GM18858 (cell line): ENCODE data around the gene VAV2.

ENCODE experiments used
- ATAC-seq: cut with Tn5 transposase; IDR thresholded peaks from one replicate; pipeline ENCODE4 v1.9.1; 2021; ENCODE audit not compliant: unreplicated experiment

The VAV2 gene

DNA sequence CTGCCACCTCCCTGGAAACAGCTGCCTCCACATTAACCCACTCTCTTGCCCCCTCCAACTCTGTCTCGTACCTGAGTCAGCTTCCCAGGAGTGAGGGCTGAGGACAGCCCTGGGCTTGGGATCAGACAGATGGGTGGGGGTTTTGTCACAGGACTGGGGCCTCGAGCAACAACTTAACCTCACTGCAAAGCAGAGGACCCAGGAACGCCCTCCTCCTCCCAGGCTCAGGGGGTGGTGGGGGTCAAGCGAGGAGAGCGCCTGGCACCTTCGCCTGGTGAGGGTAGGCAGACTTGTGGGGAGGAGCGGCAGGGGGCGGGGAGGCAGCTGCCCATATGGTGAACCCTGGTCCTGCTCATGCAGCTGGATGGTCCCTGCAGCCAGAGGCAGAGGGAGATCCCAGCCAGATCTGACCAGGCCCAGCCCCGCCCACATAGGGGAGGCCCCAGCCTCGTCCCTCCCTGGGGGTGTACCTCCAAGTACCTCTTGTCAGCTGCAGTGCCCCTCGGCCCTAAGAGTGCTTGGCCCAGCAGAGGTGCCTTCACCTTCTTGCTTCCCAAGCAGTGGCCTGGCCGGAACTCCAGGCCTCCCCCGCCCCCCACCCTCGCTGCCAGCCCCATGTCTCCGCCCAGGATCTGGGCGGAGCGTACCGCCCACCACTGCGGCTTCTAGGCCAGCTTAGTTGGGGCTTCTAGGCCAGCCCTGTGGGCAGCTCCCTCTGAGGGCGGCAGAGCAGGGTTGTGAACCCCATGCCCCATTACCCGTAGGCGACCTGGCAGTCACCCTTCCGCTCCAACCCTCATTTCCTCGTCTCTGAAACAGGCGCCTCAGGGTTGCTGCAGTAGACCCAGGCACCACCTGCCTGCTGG lies 254.1 kb downstream of the VAV2 start, which contains the start of gene SARDH:
TSS of gene SARDH (minus strand) at position 579 of the 866 bp plus-strand sequence. CDS start 4,179 bp downstream, outside the sequence.
- no peak for ATAC-seq

GRCh38 chr9:133737071-133737773 lies 254.9 kb downstream of the VAV2 start:
- no peak for ATAC-seq

DNA sequence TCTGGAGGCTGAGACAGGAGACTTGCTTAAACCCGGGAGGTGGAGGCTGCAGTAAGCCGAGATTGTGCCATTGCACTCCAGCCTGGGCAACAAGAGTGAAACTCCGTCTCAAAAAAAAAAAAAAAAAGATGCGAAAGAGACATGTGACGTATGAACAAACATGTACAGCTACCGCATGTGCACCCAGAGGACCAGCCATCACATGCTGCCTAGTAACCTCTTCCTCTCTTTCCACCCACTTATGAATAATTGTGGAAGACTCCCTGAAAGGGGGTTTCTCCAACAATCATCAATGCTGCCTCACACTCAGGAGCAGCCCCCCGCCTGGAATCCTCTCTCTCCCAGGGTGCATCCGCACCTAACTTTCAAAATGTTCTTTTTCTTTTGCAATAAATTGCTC lies 256.2 kb downstream of the VAV2 start:
- ATAC-seq: no peak

DNA sequence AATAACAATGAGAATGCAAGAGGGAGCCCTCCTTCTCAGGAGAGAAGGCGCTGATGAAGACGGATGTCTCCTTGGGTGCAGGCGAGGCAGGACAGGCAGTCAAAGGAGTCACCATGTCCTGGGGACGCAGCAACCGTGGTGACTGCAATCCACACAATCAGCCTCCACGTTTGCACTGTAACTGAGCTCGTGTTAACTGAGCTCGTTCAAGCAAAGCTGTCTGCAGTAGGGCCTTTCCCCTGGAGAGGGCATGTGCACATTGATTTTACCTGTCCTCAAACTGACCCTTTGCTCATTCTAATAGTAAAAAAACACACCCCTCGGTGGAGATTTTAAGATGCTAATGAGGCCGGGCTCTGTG lies 256.7 kb downstream of the VAV2 start:
- ATAC-seq: no peak

DNA sequence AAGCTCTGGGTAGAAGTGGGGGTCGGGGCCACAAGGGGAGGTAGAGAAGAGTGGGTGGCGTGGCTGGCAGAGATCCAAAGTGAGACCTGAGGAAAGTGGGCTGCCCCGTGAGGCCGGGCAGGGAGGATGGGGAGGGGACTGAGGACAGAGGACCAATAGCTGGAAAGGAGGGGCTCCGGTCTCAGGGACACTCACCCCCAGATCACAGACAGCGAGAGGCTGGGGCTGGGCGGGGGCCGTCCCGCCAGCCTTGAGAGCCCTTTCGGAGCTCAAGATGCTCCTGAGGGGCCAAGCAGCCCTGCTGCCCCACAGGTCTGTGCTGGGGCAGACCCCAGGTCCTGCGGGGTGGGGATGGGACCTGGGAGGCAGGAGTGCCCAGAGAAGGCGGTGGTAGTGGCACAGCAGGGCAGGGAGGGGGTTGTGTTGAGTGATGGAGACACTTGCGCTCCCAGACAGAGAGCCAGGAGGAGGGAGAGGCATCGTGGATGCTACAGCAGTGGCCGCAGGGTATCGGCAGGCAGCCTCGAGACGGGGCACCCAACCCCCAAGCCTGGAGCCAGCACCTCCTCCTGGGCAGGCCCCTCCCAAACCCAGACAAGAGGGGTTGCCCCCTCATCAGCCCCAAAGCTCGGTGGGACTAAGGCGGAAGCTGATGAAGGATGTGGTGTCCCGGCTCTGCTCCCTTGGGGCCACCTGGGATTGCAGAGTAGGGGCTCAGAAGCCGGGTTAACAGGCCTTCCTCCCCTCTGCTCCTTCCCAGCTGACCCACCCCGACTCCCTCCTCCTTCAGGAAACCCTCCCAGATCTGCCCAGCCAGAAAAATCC lies 257.3 kb downstream of the VAV2 start:
- no peak for ATAC-seq

- no peak for ATAC-seq
Measured at GRCh38 chr9:133733796-133734533, 258.2 kb downstream of the VAV2 start.

DNA sequence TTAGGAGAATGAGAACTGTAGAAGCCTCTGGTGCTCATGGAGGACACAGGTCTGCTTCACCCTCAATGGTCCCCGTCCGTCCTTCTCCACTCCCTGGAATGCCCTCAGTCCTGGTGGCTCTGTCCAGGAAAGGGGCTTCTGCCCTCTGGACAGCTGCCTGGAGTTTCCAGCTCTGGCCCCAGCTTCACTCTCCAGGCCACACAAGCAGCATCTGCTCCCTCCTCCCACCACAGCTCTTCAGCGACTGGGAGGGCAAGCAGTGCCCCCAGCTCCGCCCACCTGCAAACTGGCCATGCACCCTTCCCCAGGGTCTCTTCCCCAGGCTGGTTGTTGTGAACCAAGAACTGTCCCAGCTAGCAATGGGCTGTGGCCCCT lies 258.7 kb downstream of the VAV2 start:
- ATAC-seq: no peak

- ATAC-seq: no peak
Measured at GRCh38 chr9:133732639-133733408, 259.3 kb downstream of the VAV2 start.

- ATAC-seq: no peak
Measured at GRCh38 chr9:133731876-133732638, 260.1 kb downstream of the VAV2 start.

GRCh38 chr9:133730994-133731715 lies 261.0 kb downstream of the VAV2 start:
- no peak for ATAC-seq

- no peak for ATAC-seq
Measured at GRCh38 chr9:133729617-133730281, 262.4 kb downstream of the VAV2 start.

DNA sequence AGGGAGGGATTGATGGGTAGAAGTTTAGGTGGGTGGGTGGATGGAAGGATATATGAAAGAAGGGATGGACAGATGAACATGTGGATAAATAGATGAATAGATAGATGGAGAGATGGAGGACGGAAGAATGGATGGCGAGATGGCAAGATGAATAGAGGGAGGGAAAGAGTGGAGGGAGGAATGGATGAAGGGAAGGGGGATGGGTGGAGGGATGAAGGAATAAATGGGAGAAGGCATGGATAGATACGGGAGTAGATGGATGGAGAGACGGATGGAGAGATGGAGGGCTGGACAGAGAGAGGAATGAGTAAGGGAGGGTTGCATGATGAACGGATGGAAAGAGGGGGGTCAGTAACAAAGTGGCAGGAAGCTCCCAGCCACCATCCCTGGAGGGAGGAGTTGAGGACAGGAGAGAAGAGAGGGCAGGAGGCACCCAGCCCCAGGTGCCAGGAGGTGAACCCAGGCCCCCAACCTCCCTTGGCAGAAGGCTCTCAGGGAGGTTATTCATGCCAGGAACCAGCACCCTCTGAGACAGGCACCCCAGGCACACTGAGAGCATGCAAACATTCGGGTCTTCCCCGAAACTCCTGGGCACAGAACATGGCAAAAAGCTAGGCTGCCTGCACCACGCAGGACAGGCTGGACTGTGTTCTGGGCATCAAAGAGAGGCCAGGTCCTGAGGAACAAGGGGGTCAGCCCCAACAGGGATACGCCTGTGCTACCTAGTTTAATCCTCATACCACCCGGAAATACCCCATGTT lies 263.1 kb downstream of the VAV2 start:
- no peak for ATAC-seq

DNA sequence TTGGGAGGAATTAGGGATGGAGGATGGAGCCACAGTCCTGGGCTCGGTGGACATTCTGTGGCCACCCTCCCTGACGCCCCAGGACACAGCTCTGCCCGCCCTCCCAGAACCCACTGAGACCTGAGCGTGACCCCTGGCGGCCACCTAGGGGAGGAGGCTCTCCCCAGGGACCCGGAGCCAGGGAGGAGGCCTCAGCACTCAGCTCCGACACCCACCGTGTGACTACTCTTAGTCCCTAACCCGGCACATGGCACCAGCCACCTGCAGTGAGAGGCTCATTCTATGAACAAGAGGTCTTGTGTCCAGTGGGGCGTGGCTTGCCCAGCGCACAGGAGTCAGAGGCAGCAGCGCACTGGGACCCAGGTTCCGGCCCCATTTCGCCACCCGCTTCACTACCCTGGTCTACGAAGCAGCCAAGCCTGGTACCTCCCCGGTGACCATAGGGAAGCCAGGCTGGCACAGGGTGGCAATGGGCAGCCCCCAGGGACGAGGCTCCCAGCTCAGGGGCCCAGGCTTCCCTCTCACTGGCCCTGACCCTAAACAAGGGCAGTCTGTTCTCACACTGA lies 264.2 kb downstream of the VAV2 start:
- no peak for ATAC-seq

DNA sequence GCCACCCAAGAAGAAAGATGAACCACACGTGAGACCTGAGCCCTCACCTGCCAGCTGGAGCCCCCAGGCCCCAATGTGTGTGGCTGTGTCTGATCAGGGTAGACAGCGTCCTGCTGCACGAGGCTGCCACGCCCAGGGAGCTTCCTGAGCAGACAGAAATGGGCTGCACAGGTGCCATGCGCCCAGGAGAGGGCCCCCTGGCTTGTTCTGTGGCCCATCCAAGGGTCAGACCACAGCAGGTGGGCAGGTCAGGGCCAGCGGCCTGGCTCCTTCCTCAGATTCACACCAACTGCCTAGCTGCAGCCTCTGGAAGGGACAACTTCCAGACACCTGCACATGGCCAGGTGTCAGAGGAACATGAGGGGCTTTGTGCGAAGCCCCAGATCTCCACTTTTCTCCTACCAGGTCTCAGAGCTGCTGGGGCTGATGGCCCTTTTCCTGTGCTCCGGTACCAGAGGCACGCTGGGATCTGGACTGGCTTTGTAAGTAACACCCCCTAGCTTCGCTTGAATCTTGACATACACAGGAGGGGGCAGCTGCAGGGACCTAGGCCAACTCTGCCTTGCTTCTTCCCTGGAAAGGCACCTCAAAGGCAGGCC lies 264.7 kb downstream of the VAV2 start:
- no peak for ATAC-seq

DNA sequence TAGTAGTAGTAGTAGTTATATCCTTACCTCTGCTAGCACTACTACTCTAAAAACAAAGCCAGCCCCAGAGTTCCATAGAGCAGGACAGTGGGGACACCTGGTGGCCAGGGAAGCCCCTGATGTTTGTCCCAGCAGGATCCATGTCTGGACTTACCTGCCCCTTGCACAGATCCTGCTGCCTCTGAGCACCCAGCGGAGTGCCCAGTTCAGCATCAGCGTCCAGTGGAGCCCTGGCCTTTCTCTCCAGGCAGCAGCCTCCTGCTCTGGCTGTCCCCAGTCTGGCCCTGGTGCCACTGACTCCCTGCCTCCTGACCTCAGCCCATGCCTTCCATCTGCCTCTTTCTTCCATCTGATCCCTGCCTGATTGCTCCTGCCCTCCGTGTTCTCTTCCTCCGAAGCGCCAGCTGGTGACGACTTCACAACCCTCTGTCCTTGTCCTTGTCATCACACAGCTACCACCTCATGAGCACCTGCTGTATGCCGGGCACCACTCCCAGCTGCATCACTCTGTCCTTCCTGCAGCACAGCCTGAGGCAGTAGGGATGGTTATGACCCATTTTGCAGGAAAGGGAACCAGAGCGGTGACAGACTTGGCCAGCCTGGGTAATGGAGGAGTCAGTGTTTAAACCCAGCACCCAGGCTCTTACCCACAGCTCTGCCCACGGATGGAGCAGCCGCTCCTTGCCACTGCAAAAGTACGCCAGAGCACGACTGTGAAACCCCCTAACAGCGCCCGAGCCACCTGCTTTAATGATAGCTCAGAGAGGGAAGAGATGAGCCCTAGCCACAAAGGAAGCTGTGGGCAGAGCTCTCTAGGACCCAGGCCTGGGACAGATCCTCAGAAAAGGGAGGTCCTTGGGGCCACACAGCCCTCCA lies 265.5 kb downstream of the VAV2 start:
- ATAC-seq: no peak

- no peak for ATAC-seq
Measured at GRCh38 chr9:133725886-133726285, 266.2 kb downstream of the VAV2 start.
